ENCODE measurements around the gene NFKBIB.

DNA sequence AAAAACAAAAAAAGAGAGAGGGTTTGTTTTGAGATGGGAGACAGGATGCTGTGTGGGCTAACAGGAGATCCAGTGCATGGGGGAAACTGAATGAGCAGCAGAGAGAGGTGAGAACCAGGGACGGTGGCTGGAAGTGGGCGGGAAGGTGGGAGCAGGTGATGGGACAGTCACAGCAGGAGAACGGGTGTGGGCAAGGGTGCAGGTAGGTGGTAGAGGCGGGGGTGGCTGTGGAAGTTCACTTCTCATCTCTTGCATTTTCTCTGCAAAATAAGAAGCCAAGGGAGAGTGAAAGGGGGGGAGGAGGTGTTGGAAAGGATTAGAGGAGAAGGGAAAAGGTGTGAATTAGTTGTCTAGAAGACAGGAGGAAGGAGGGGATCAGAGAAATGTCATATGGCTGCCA lies 53.9 kb downstream of the NFKBIB start:
- TF ChIP-seq, protein P1, sequence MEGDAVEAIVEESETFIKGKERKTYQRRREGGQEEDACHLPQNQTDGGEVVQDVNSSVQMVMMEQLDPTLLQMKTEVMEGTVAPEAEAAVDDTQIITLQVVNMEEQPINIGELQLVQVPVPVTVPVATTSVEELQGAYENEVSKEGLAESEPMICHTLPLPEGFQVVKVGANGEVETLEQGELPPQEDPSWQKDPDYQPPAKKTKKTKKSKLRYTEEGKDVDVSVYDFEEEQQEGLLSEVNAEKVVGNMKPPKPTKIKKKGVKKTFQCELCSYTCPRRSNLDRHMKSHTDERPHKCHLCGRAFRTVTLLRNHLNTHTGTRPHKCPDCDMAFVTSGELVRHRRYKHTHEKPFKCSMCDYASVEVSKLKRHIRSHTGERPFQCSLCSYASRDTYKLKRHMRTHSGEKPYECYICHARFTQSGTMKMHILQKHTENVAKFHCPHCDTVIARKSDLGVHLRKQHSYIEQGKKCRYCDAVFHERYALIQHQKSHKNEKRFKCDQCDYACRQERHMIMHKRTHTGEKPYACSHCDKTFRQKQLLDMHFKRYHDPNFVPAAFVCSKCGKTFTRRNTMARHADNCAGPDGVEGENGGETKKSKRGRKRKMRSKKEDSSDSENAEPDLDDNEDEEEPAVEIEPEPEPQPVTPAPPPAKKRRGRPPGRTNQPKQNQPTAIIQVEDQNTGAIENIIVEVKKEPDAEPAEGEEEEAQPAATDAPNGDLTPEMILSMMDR (conservative IDR thresholded peaks at IDR 0.05 in 1 of 2, IDR thresholded peaks at IDR 0.05 in 1 of 2; ENCODE audit: extremely low read depth in 1 of 2, insufficient read depth in 1 of 2, low read depth in 1 of 2, low read length in 2 of 2): no peak
- no peak for TF ChIP-seq EZH2 (IDR thresholded peaks at IDR 0.05; ENCODE audit: borderline replicate concordance, low read length)
